Naive B cell (primary cell): Measurements from ENCODE around the gene ERC2. TPM values are rescaled to one million over a fixed set of nuclear protein-coding genes. Genes with fewer than 3 reads are reported as not detected.

Experiments
- ATAC-seq, 2 donors: fragments of 150-1000 bp; cut with Tn5 transposase; 2 replicates each; pipeline ENCODE4 v1.10.0; 2021; ENCODE audit warnings: low read depth in 2 of 2, mild to moderate bottlenecking in 2 of 2, moderate library complexity in 2 of 2
- DNase-seq: peaks from one replicate; pipeline ENCODE4 v3.0.0; 2022
- H3K27ac Mint-ChIP-seq, 6 donors: one replicate each; pipeline ENCODE4 v1.8.0; 2020 to 2022; ENCODE audit warnings: mild to moderate bottlenecking in 6 of 6, mixed read lengths in 6 of 6, moderate library complexity in 5 of 6, inconsistent platforms in 2 of 6
- H3K27me3 Mint-ChIP-seq, 3 donors: one replicate each; pipeline ENCODE4 v1.8.0; 2021 to 2022; ENCODE audit warnings: mixed read lengths in 3 of 3, mild to moderate bottlenecking in 1 of 3
- H3K36me3 Mint-ChIP-seq, 2 donors: one replicate each; pipeline ENCODE4 v1.8.0; 2020 to 2022; ENCODE audit warnings: mixed read lengths in 2 of 2, inconsistent platforms in 1 of 2, mild to moderate bottlenecking in 1 of 2
- H3K4me1 Mint-ChIP-seq, 3 donors: one replicate each; pipeline ENCODE4 v1.8.0; 2020 to 2022; ENCODE audit warnings: mixed read lengths in 3 of 3, inconsistent platforms in 1 of 3, mild to moderate bottlenecking in 1 of 3, moderate library complexity in 1 of 3
- H3K4me3 Mint-ChIP-seq, 8 donors: one replicate each; pipeline ENCODE4 v1.8.0; 2020 to 2022; ENCODE audit warnings: mild to moderate bottlenecking in 8 of 8, mixed read lengths in 8 of 8, moderate library complexity in 8 of 8, inconsistent platforms in 2 of 8
- H3K9me3 Mint-ChIP-seq, 7 donors: one replicate each; pipeline ENCODE4 v1.8.0; 2020 to 2022; ENCODE audit warnings: mixed read lengths in 7 of 7, mild to moderate bottlenecking in 5 of 7, inconsistent platforms in 2 of 7, moderate library complexity in 1 of 7
- polyA plus RNA-seq, 6 donors: library from polyadenylated mRNA; unstranded; fragments of 300-500 nt; fragmentation: Illumina TruSeq; gene quantifications; one replicate each; pipeline ENCODE4 v1.2.3, GENCODE V29; 2021; ENCODE audit warnings: low read depth in 6 of 6

ERC2 gene
- polyA plus RNA-seq, 6 donors from 2014 or later, result not detected

GRCh38 chr3:55716611-55717225 lies 751.5 kb downstream of the ERC2 start:
- H3K4me1 Mint-ChIP-seq, result no peaks in the 10 kb centered on the region

GRCh38 chr3:55716044-55716443 lies 752.2 kb downstream of the ERC2 start:
- Mint-ChIP-seq H3K36me3 (no peaks in the 10 kb centered on the region), H3K27me3 (peaks cover 0 to 9% (median 0%) of the 10 kb centered on the region in 3 donors), H3K9me3 (peaks cover 0 to 12% (median 3%) of the 10 kb centered on the region in 7 donors), H3K4me3 (no peak overlapping the region), H3K27ac (no peak overlapping the region), H3K4me1 (no peaks in the 10 kb centered on the region)
- DNase-seq (no peak), ATAC-seq (no peak)

More at GRCh38 chr3:55716611-55717225, 751.5 kb downstream of the ERC2 start:
- DNase-seq, result no peak
- Mint-ChIP-seq H3K4me3 (no peak overlapping the region), H3K9me3 (peaks cover 0 to 12% (median 3%) of the 10 kb centered on the region in 7 donors), H3K27ac (no peak overlapping the region), H3K27me3 (peaks cover 0 to 9% (median 0%) of the 10 kb centered on the region in 3 donors), H3K36me3 (no peaks in the 10 kb centered on the region)
- no peak for ATAC-seq

GRCh38 chr3:55714057-55714456 lies 754.2 kb downstream of the ERC2 start:
- Mint-ChIP-seq H3K4me3 (no peak overlapping the region), H3K9me3 (peaks cover 2 to 12% (median 3%) of the 10 kb centered on the region in 7 donors), H3K4me1 (no peaks in the 10 kb centered on the region), H3K36me3 (no peaks in the 10 kb centered on the region), H3K27me3 (peaks cover 0 to 9% (median 4%) of the 10 kb centered on the region in 3 donors), H3K27ac (no peak overlapping the region)
- DNase-seq, result no peak
- no peak for ATAC-seq

GRCh38 chr3:55711646-55712045 lies 756.6 kb downstream of the ERC2 start:
- H3K36me3 Mint-ChIP-seq, result no peaks in the 10 kb centered on the region
- peaks cover 0 to 6% (median 3%) of the 10 kb centered on the region in 7 donors for H3K9me3 Mint-ChIP-seq
- no peak overlapping the region for H3K4me3 Mint-ChIP-seq
- ATAC-seq, result no peak
- peaks cover 0 to 9% (median 4%) of the 10 kb centered on the region in 3 donors for H3K27me3 Mint-ChIP-seq
- no peak for DNase-seq
- H3K27ac Mint-ChIP-seq, result no peak overlapping the region
- H3K4me1 Mint-ChIP-seq, result no peaks in the 10 kb centered on the region

GRCh38 chr3:55709411-55710012 lies 758.8 kb downstream of the ERC2 start:
- no peak overlapping the region for H3K27ac Mint-ChIP-seq
- peaks cover 0 to 4% (median 0%) of the 10 kb centered on the region in 3 donors for H3K27me3 Mint-ChIP-seq
- peaks cover 0 to 6% (median 3%) of the 10 kb centered on the region in 7 donors for H3K9me3 Mint-ChIP-seq
- DNase-seq, result no peak
- H3K4me1 Mint-ChIP-seq, result no peaks in the 10 kb centered on the region
- no peak for ATAC-seq
- peak overlapping the region in 1 of 8 donors; percentile 32 for H3K4me3 Mint-ChIP-seq
- no peaks in the 10 kb centered on the region for H3K36me3 Mint-ChIP-seq

- no peak overlapping the region for H3K27ac Mint-ChIP-seq
- H3K9me3 Mint-ChIP-seq, result peaks cover 0 to 6% (median 3%) of the 10 kb centered on the region in 7 donors
- no peaks in the 10 kb centered on the region for H3K4me1 Mint-ChIP-seq
- H3K36me3 Mint-ChIP-seq, result no peaks in the 10 kb centered on the region
- H3K27me3 Mint-ChIP-seq, result peaks cover 0 to 4% (median 0%) of the 10 kb centered on the region in 3 donors
- no peak for DNase-seq
- no peak overlapping the region for H3K4me3 Mint-ChIP-seq
- no peak for ATAC-seq
Measured at GRCh38 chr3:55708921-55709320, 759.3 kb downstream of the ERC2 start.

- DNase-seq, result no peak
- Mint-ChIP-seq H3K36me3 (no peaks in the 10 kb centered on the region), H3K4me3 (no peak overlapping the region), H3K27ac (no peak overlapping the region), H3K9me3 (peaks cover 0 to 9% (median 3%) of the 10 kb centered on the region in 7 donors), H3K27me3 (peaks cover 0 to 4% (median 0%) of the 10 kb centered on the region in 3 donors), H3K4me1 (no peaks in the 10 kb centered on the region)
- ATAC-seq, result no peak
Measured at GRCh38 chr3:55708242-55708641, 760.0 kb downstream of the ERC2 start.

GRCh38 chr3:55704521-55704920 lies 763.7 kb downstream of the ERC2 start:
- Mint-ChIP-seq H3K27me3 (peaks cover 0 to 3% (median 0%) of the 10 kb centered on the region in 3 donors), H3K4me1 (no peaks in the 10 kb centered on the region), H3K36me3 (no peaks in the 10 kb centered on the region), H3K9me3 (peaks cover 0 to 16% (median 3%) of the 10 kb centered on the region in 7 donors), H3K27ac (no peak overlapping the region), H3K4me3 (no peak overlapping the region)
- no peak for DNase-seq
- no peak for ATAC-seq

GRCh38 chr3:55702822-55703221 lies 765.4 kb downstream of the ERC2 start:
- Mint-ChIP-seq H3K27me3 (no peaks in the 10 kb centered on the region), H3K4me3 (no peak overlapping the region), H3K27ac (no peak overlapping the region), H3K36me3 (no peaks in the 10 kb centered on the region), H3K4me1 (no peaks in the 10 kb centered on the region), H3K9me3 (peaks cover 0 to 13% (median 0%) of the 10 kb centered on the region in 7 donors)
- ATAC-seq (no peak), DNase-seq (no peak)

- Mint-ChIP-seq H3K9me3 (peaks cover 0 to 16% (median 2%) of the 10 kb centered on the region in 7 donors), H3K36me3 (no peaks in the 10 kb centered on the region), H3K4me1 (no peaks in the 10 kb centered on the region), H3K27ac (no peak overlapping the region), H3K27me3 (no peaks in the 10 kb centered on the region), H3K4me3 (no peak overlapping the region)
- ATAC-seq (no peak), DNase-seq (no peak)
Measured at GRCh38 chr3:55701997-55702396, 766.3 kb downstream of the ERC2 start.

- Mint-ChIP-seq H3K4me3 (no peak overlapping the region), H3K36me3 (no peaks in the 10 kb centered on the region), H3K4me1 (no peaks in the 10 kb centered on the region), H3K27ac (no peak overlapping the region), H3K27me3 (no peaks in the 10 kb centered on the region), H3K9me3 (peaks cover 0 to 16% (median 0%) of the 10 kb centered on the region in 7 donors)
- ATAC-seq, result no peak
- no peak for DNase-seq
Measured at GRCh38 chr3:55698831-55699230, 769.4 kb downstream of the ERC2 start.

GRCh38 chr3:55697177-55697865 lies 770.9 kb downstream of the ERC2 start:
- DNase-seq (no peak), ATAC-seq (no peak)
- Mint-ChIP-seq H3K4me1 (no peaks in the 10 kb centered on the region), H3K27me3 (peaks cover 0 to 8% (median 0%) of the 10 kb centered on the region in 3 donors), H3K27ac (no peak overlapping the region), H3K4me3 (no peak overlapping the region), H3K36me3 (peaks cover 0 to 6% of the 10 kb centered on the region in 2 donors), H3K9me3 (peaks cover 0 to 12% (median 0%) of the 10 kb centered on the region in 7 donors)

- Mint-ChIP-seq H3K9me3 (peaks cover 0 to 8% (median 0%) of the 10 kb centered on the region in 7 donors), H3K27me3 (peaks cover 0 to 8% (median 7%) of the 10 kb centered on the region in 3 donors), H3K27ac (no peak overlapping the region), H3K36me3 (peaks cover 0 to 6% of the 10 kb centered on the region in 2 donors), H3K4me1 (no peaks in the 10 kb centered on the region), H3K4me3 (no peak overlapping the region)
- no peak for ATAC-seq
- DNase-seq, result no peak
Measured at GRCh38 chr3:55692957-55693558, 775.2 kb downstream of the ERC2 start.
